HUES6 (cell line): Measurements from ENCODE around the gene SRSF2.
"Not testable (repeated sequence)": the region's sequence is repeated elsewhere in the genome, so short reads cannot be mapped to it uniquely, and the experiment has no call there.

Experiments
- H3K27ac ChIP-seq: 2 replicates; pipeline ENCODE4 v1.7.0; 2013; ENCODE audit warnings: low read depth, mild to moderate bottlenecking, low read length, inconsistent platforms
- H3K27me3 ChIP-seq: 2 replicates; pipeline ENCODE4 v1.6.1; 2013; ENCODE audit warnings: low read length; ENCODE audit not compliant: control insufficient read depth, insufficient read depth
- H3K36me3 ChIP-seq: 2 replicates; pipeline ENCODE4 v1.6.1; 2013; ENCODE audit warnings: low read length; ENCODE audit not compliant: control insufficient read depth, insufficient read depth
- H3K4me1 ChIP-seq: 2 replicates; pipeline ENCODE4 v1.6.1; 2013; ENCODE audit warnings: low read length; ENCODE audit not compliant: control insufficient read depth, insufficient read depth
- H3K4me3 ChIP-seq: 2 replicates; pipeline ENCODE4 v1.5.1; 2013; ENCODE audit warnings: low read depth, low read length
- H3K9ac ChIP-seq: one replicate; pipeline ENCODE4 v1.6.1; 2013; ENCODE audit warnings: mild to moderate bottlenecking, low read length
- H3K9me3 ChIP-seq: 2 replicates; pipeline ENCODE4 v1.6.1; 2013; ENCODE audit warnings: low read depth, low read length; ENCODE audit not compliant: control insufficient read depth, insufficient read depth

SRSF2 gene

DNA sequence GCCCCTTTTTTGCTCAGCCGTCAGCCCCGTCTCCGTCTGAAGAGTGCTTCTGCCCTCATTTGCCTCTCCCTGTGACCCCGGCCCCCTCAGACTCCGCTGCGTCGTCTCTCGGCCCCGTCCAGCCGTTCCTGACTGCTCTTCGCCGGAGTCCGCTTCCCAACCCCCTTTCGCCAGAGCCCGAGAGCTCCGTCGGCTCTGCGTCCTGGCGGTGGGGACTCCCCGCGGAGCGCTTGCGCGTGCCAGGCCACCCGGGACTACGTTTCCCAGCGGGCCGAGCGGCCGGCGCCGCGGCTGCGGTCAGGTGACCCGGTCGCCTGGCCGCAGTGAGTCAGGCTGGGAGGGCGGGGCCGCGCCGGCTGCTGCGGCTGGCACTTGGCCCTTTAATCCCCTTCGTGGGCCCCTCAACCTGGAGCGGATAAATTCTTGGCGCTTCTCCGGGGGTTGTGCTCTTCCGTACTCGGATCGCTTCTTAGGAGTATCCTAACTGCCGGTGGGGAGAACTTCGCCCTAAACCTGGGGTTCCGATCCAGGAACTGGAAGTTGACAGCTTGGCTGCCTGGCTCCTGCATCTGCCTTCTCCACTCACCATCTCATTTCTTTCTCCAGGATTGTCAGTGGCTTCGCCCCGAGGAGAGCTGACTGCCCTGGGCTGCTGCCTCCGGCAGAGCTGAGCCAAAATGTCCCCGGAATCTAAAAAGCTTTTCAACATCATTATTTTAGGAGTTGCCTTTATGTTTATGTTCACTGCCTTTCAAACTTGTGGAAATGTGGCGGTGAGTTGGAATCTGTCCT is 741 bp upstream of the SRSF2 start, which contains the start of gene MFSD11:
TSS of gene MFSD11 (plus strand) at position 444 of the 792 bp plus-strand sequence. CDS start at position 678, 234 bp downstream.
- no peaks in the 10 kb centered on the region for H3K9me3 ChIP-seq
- H3K4me1 ChIP-seq = peaks cover 16% of the 10 kb centered on the region
- peaks cover 46% of the 10 kb centered on the region for H3K36me3 ChIP-seq
- peak within 1 kb of the TSS; percentile 98 for H3K4me3 ChIP-seq
- peak within 1 kb of the TSS; percentile 99 for H3K27ac ChIP-seq
- H3K27me3 ChIP-seq = no peaks in the 10 kb centered on the region
- peak within 1 kb of the TSS; percentile 100 for H3K9ac ChIP-seq

- H3K4me1 ChIP-seq = peaks cover 16% of the 10 kb centered on the region
- peak overlapping the region; percentile 100 for H3K9ac ChIP-seq
- no peaks in the 10 kb centered on the region for H3K27me3 ChIP-seq
- H3K4me3 ChIP-seq = peak overlapping the region; percentile 98
- H3K36me3 ChIP-seq = peaks cover 49% of the 10 kb centered on the region
- H3K27ac ChIP-seq = peak overlapping the region; percentile 97
- H3K9me3 ChIP-seq = no peaks in the 10 kb centered on the region
These were observed 616 bp downstream of the SRSF2 start for GRCh38 chr17:76736349-76737081.

DNA sequence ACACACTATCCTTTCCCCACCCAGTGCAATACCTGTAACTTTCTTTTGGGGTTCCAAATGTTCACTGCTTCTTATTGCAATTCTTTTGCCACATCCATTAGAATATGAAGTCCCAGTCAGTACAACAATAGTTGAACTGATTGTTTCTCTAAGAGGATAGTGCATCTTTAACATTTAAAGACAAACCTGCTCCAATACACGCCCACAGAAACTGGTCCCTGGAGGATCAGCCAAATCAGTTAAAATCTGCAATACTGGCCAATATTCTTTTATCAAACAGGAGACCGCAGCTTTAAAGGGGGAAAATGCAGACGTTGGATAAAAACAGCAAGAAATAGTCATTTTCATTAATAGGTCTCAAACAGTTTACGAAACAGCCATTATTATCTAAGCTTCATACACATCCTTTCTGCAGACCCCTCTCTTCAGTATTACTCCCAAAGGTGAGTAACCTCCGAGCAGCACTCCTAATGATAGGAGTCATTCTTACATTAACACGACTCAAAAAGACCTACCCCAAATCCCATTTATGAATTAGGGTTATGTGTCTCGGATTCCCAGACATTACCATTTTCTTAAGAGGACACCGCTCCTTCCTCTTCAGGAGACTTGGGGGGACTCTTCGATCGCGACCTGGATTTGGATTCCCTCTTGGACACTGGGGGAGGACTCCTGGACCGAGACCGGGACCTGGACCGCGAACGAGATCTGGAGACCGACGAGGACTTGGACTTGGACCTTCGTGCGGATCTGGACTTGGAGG is 1.4 kb downstream of the SRSF2 start:
- Histone ChIP-seq H3K27ac (peak overlapping the region; percentile 97), H3K27me3 (no peaks in the 10 kb centered on the region), H3K4me3 (peak overlapping the region; percentile 98), H3K9ac (peak overlapping the region; percentile 100), H3K36me3 (peaks cover 54% of the 10 kb centered on the region), H3K4me1 (peaks cover 16% of the 10 kb centered on the region), H3K9me3 (no peaks in the 10 kb centered on the region)

- H3K4me3 ChIP-seq = peak overlapping the region; percentile 98
- H3K9ac ChIP-seq = peak overlapping the region; percentile 100
- H3K27ac ChIP-seq = no peak overlapping the region
- no peaks in the 10 kb centered on the region for H3K9me3 ChIP-seq
- H3K36me3 ChIP-seq = peaks cover 59% of the 10 kb centered on the region
- H3K27me3 ChIP-seq = no peaks in the 10 kb centered on the region
- H3K4me1 ChIP-seq = peaks cover 16% of the 10 kb centered on the region
These were observed 2.1 kb downstream of the SRSF2 start for GRCh38 chr17:76735006-76735405.

DNA sequence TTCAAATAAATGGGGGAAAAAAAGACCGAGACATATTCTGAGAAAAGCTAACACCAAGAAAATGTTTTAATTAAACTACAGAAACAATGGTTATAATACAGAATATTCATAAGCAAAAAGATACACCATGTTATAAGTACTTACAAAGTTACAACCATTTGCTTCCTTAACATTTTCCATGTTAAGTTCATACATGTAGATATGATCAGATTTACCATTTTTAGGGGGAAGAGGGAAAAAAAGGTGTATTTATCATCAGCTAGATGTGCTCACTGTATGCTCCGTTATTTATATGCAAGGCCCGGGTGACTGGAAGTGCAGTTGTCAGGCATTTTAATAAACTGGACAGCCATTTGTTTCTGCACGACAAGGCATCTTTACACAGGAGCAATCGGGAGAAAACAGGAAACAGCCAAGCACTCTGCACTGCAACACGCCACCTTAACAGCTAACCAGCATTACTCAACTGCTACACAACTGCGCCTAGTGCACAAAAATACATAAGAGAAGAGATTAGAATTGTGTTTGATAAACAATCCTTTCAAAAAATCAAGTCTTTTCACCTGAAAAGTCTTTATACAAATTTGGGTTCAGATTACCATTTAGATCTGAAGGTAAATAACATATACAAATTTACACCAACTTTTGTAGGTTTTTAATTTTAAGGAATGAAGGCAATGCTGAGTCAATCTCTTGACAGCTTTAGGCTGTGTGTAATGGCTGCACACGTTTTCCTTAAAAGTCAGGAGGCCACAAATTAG is 2.9 kb downstream of the SRSF2 start:
- peaks cover 65% of the 10 kb centered on the region for H3K36me3 ChIP-seq

DNA sequence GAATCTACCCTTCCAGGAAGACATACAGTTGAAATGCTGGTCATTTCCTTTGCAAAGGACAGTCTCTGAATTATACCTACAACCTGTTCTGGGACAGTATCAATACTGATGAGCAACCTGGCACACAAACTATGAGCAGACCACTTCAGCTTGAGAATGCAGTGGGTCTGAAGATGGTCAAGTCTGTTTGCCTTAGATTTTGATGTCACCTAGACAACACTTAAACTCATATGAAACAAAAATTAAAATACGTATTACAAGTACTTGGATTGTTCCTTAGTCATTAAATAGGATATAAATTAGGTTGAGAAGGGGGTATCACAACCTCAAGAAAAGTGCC is 3.5 kb downstream of the SRSF2 start:
- no peak overlapping the region for H3K27ac ChIP-seq
- no peaks in the 10 kb centered on the region for H3K9me3 ChIP-seq
- no peak overlapping the region for H3K9ac ChIP-seq
- H3K36me3 ChIP-seq = peaks cover 65% of the 10 kb centered on the region
- peaks cover 10% of the 10 kb centered on the region for H3K4me1 ChIP-seq
- H3K27me3 ChIP-seq = no peaks in the 10 kb centered on the region
- peak overlapping the region; percentile 2 for H3K4me3 ChIP-seq

More for the DNA sequence above, 2.9 kb downstream of the SRSF2 start:
- H3K9ac ChIP-seq = peak overlapping the region; percentile 100
- peaks cover 16% of the 10 kb centered on the region for H3K4me1 ChIP-seq
- H3K4me3 ChIP-seq = peak overlapping the region; percentile 98
- no peaks in the 10 kb centered on the region for H3K9me3 ChIP-seq
- no peak overlapping the region for H3K27ac ChIP-seq
- no peaks in the 10 kb centered on the region for H3K27me3 ChIP-seq

DNA sequence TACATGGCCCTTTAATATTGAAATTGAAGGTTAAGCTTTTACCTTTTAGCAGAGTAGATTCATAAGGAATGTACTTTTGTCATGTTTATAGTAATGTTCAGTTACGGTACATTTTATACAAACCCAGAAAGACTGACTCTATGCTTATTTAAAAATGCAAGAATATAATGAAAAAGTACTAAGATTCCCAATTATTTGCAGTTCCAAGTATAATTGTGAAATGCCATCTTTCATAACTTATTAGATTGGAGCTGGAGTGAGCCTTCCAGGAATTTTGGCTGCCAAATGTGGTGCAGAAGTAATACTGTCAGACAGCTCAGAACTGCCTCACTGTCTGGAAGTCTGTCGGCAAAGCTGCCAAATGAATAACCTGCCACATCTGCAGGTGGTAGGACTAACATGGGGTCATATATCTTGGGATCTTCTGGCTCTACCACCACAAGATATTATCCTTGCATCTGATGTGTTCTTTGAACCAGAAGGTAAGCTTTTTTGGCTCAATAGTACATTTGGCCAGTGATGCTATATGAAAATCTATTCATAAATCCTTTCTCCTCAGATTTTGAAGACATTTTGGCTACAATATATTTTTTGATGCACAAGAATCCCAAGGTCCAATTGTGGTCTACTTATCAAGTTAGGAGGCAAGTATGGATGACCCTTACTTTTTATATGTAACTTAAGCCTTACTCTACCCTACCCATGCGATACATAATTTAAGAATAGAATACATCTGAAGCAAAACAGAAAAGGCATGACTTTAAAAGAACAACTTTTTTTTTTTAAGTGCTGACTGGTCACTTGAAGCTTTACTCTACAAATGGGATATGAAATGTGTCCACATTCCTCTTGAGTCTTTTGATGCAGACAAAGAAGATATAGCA is 4.2 kb downstream of the SRSF2 start:
- no peaks in the 10 kb centered on the region for H3K27me3 ChIP-seq
- no peaks in the 10 kb centered on the region for H3K9me3 ChIP-seq
- peaks cover 65% of the 10 kb centered on the region for H3K36me3 ChIP-seq
- H3K4me1 ChIP-seq = peaks cover 9% of the 10 kb centered on the region; the same call in 1 of the 2 replicates
- H3K4me3 ChIP-seq = 0 out of 2 replicates have a peak overlapping the region, but pooled peaks have one; percentile 2
- no peak overlapping the region for H3K9ac ChIP-seq
- no peak overlapping the region for H3K27ac ChIP-seq

GRCh38 chr17:76731800-76732733 is 5.1 kb downstream of the SRSF2 start:
- Histone ChIP-seq H3K36me3 (peaks cover 65% of the 10 kb centered on the region), H3K4me1 (peaks cover 15% of the 10 kb centered on the region)
- not testable (repeated sequence) for H3K4me3 ChIP-seq, H3K27me3 ChIP-seq, H3K27ac ChIP-seq, H3K9me3 ChIP-seq, H3K9ac ChIP-seq

- H3K4me3 ChIP-seq = peak overlapping the region; percentile 96
- no peaks in the 10 kb centered on the region for H3K9me3 ChIP-seq
- no peaks in the 10 kb centered on the region for H3K27me3 ChIP-seq
- peak overlapping the region; percentile 90 for H3K9ac ChIP-seq
- H3K36me3 ChIP-seq = peaks cover 44% of the 10 kb centered on the region
- H3K27ac ChIP-seq = no peak overlapping the region
- H3K4me1 ChIP-seq = peaks cover 11% of the 10 kb centered on the region
These were observed 9.2 kb downstream of the SRSF2 start for GRCh38 chr17:76727745-76728456.
